NK-92 (cell line): Measurements from ENCODE around the gene PNMA1.

Experiments
- DNase-seq: peaks from one replicate; lab custom pipeline; 2025; ENCODE audit not compliant: unreplicated experiment; lab: John Stamatoyannopoulos, UW

The PNMA1 gene

GRCh38 chr14:73678698-73679097 lies 35.5 kb downstream of the PNMA1 start:
- DNase-seq, result no peak

GRCh38 chr14:73674986-73675385 lies 39.2 kb downstream of the PNMA1 start:
- DNase-seq, result no peak

GRCh38 chr14:73667854-73668253 lies 46.3 kb downstream of the PNMA1 start:
- DNase-seq, result no peak

GRCh38 chr14:73666583-73666982 lies 47.6 kb downstream of the PNMA1 start:
- no peak for DNase-seq

- no peak for DNase-seq
Observed at GRCh38 chr14:73665130-73665529, 49.1 kb downstream of the PNMA1 start.

- no peak for DNase-seq
Observed at GRCh38 chr14:73663548-73664212, 50.5 kb downstream of the PNMA1 start.

GRCh38 chr14:73662487-73662943 lies 51.7 kb downstream of the PNMA1 start:
- DNase-seq, result no peak

GRCh38 chr14:73661872-73662271 lies 52.3 kb downstream of the PNMA1 start:
- no peak for DNase-seq
